ENCODE data around the gene CSF2RB. TPM values are rescaled to one million over a fixed set of nuclear protein-coding genes. Genes with fewer than 3 reads are reported as not detected.

Gene CSF2RB
- total and polyA plus RNA-seq, 2 donors (not counting 3 experiments of a cell fraction or from before 2014, with no cell fraction given): 20.6 to 68.2 TPM

DNA sequence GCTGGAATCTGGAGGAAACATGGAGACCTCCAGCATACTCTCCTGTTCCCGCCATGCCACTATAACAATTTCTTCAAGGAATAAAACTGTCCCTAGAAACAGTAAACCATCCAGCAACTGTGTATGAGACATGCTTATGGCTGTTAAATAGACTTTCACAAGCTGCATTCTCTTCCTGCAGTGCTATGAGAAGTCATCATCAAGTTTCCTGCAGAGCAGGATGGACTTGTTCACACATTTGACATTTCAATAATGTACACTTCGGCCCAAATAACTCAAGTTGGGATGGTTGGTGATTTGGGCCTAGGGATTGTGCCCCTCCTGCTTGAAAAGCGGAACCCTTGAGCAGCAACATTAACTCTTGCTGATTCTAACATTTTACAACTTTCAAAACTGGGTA is 20.2 kb upstream of the CSF2RB start:
- ChIA-PET CTCF (interaction anchor here (1.2 to 1.7 kb wide), 3 partner anchors 9 to 60 kb away, joined by 3 to 4 read pairs (median 4); no protein-coding TSS in a partner anchor), POLR2A (no interaction called here)
- H3K9me1 ChIP-seq (replicated peaks; ENCODE audit: control insufficient read depth, extremely low read depth, insufficient read depth, low read length): no peaks in the 10 kb centered on the region
- H3K36me3 ChIP-seq (ENCODE audit: control insufficient read depth in 2 of 2, extremely low read depth in 1 of 2, insufficient read depth in 2 of 2, low read length in 2 of 2): no peaks in the 10 kb centered on the region
- no peaks in the 10 kb centered on the region for H4K20me1 ChIP-seq (replicated peaks; ENCODE audit: control insufficient read depth, extremely low read depth, insufficient read depth, low read length)
- no peak overlapping the region for H3K4me2 ChIP-seq (ENCODE audit: insufficient read depth, low read length)
- dilution Hi-C loops (cut with MboI; ENCODE audit: extremely low pct_ligation_motif_present, low sequenced_read_pairs) (no loop called here), intact Hi-C loops (cut with micrococcal nuclease) (no loop called here)
- H3K4me1 ChIP-seq (ENCODE audit: control insufficient read depth, extremely low read depth, insufficient read depth, low read length): peaks cover 8% of the 10 kb centered on the region
- BruUV-seq (replicated peaks): no TSS peak
- no peak overlapping the region for H3K27ac ChIP-seq (ENCODE audit: insufficient read depth, low read depth, low read length)
- FAIRE-seq (peak; percentile 24), DNase-seq (ENCODE audit: low read depth, low spot score) (no peak)
- H2AFZ ChIP-seq (ENCODE audit: low read depth, low read length): no peak overlapping the region
- TF ChIP-seq, protein P1, sequence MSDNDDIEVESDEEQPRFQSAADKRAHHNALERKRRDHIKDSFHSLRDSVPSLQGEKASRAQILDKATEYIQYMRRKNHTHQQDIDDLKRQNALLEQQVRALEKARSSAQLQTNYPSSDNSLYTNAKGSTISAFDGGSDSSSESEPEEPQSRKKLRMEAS (IDR thresholded peaks at IDR 0.05; ENCODE audit: insufficient read depth, insufficient read length): no peak
- TF ChIP-seq JUN (IDR thresholded peaks at IDR 0.05; ENCODE audit: borderline replicate concordance, insufficient read depth, insufficient read length, low read depth) (no peak), POLR2AphosphoS5 (IDR thresholded peaks at IDR 0.05; ENCODE audit: insufficient read depth, low read depth, low read length) (no peak)
- H3K9ac ChIP-seq (replicated peaks; ENCODE audit: extremely low read depth, insufficient read depth, low read length): no peak overlapping the region
- H3K9me3 ChIP-seq (replicated peaks; ENCODE audit: control insufficient read depth, insufficient read depth, low read length): no peaks in the 10 kb centered on the region
- no peak overlapping the region for H3K4me3 ChIP-seq (replicated peaks in 1 of 3; ENCODE audit: insufficient read depth in 1 of 3, low read depth in 1 of 3, low read length in 3 of 3)
- no peaks in the 10 kb centered on the region for H3K79me2 ChIP-seq (ENCODE audit: control insufficient read depth, insufficient read depth, low read length)
- peaks cover 0 to 4% of the 10 kb centered on the region in 2 experiments for H3K27me3 ChIP-seq (ENCODE audit: control insufficient read depth in 2 of 2, insufficient read depth in 2 of 2, low read length in 2 of 2)

DNA sequence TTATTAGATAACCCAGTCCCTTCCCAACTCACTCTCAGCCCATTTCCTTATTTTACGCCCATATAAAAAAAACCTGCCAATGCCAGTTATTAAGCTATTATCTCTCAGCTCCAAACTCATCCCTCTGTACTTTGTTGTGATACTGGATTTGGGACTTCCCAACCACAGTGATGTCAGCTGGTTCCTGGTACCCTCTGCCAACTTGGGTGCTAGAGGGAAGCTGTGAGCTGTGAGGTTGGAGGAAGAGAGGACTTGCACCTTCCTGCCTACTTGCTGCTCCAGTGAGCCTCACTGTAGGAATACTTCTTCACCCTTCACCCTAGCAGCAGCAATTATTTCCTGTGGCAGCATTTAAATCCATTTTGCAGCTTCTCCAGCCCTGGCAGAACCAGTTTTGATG is 19.2 kb upstream of the CSF2RB start:
- Histone ChIP-seq H2AFZ (ENCODE audit: low read depth, low read length) (no peak overlapping the region), H3K9me3 (replicated peaks; ENCODE audit: control insufficient read depth, insufficient read depth, low read length) (no peaks in the 10 kb centered on the region), H3K9me1 (replicated peaks; ENCODE audit: control insufficient read depth, extremely low read depth, insufficient read depth, low read length) (no peaks in the 10 kb centered on the region), H4K20me1 (replicated peaks; ENCODE audit: control insufficient read depth, extremely low read depth, insufficient read depth, low read length) (no peaks in the 10 kb centered on the region), H3K4me3 (replicated peaks in 1 of 3; ENCODE audit: insufficient read depth in 1 of 3, low read depth in 1 of 3, low read length in 3 of 3) (no peak overlapping the region), H3K9ac (replicated peaks; ENCODE audit: extremely low read depth, insufficient read depth, low read length) (no peak overlapping the region), H3K4me1 (ENCODE audit: control insufficient read depth, extremely low read depth, insufficient read depth, low read length) (peaks cover 6% of the 10 kb centered on the region), H3K27me3 (ENCODE audit: control insufficient read depth in 2 of 2, insufficient read depth in 2 of 2, low read length in 2 of 2) (peaks cover 3 to 4% of the 10 kb centered on the region in 2 experiments), H3K79me2 (ENCODE audit: control insufficient read depth, insufficient read depth, low read length) (no peaks in the 10 kb centered on the region), H3K27ac (ENCODE audit: insufficient read depth, low read depth, low read length) (no peak overlapping the region), H3K4me2 (ENCODE audit: insufficient read depth, low read length) (no peak overlapping the region), H3K36me3 (ENCODE audit: control insufficient read depth in 2 of 2, extremely low read depth in 1 of 2, insufficient read depth in 2 of 2, low read length in 2 of 2) (no peaks in the 10 kb centered on the region)
- no peak for DNase-seq (ENCODE audit: low read depth, low spot score)
- FAIRE-seq: no peak
- intact Hi-C loops (cut with micrococcal nuclease) (no loop called here), dilution Hi-C loops (cut with MboI; ENCODE audit: extremely low pct_ligation_motif_present, low sequenced_read_pairs) (no loop called here)
- POLR2A ChIA-PET: no interaction called here
- no TSS peak for BruUV-seq (replicated peaks)
- CTCF ChIA-PET: interaction anchor here (1.2 kb wide), 1 partner anchor 38 kb away, joined by 4 read pairs; no protein-coding TSS in a partner anchor
- TF ChIP-seq POLR2A (IDR thresholded peaks at IDR 0.05; ENCODE audit: low read depth, low read length): no peak
- TF ChIP-seq GATA2 (IDR thresholded peaks at IDR 0.05; ENCODE audit: insufficient read depth, insufficient read length, low read depth, low read length): no peak
- no peak for TF ChIP-seq MYC (IDR thresholded peaks at IDR 0.05; ENCODE audit: low read depth, low read length)
- TF ChIP-seq JUN (IDR thresholded peaks at IDR 0.05; ENCODE audit: borderline replicate concordance, insufficient read depth, insufficient read length, low read depth): no peak
- no peak for TF ChIP-seq FOS (IDR thresholded peaks at IDR 0.05; ENCODE audit: borderline replicate concordance, insufficient read depth, low read length)
- TF ChIP-seq, protein P2, sequence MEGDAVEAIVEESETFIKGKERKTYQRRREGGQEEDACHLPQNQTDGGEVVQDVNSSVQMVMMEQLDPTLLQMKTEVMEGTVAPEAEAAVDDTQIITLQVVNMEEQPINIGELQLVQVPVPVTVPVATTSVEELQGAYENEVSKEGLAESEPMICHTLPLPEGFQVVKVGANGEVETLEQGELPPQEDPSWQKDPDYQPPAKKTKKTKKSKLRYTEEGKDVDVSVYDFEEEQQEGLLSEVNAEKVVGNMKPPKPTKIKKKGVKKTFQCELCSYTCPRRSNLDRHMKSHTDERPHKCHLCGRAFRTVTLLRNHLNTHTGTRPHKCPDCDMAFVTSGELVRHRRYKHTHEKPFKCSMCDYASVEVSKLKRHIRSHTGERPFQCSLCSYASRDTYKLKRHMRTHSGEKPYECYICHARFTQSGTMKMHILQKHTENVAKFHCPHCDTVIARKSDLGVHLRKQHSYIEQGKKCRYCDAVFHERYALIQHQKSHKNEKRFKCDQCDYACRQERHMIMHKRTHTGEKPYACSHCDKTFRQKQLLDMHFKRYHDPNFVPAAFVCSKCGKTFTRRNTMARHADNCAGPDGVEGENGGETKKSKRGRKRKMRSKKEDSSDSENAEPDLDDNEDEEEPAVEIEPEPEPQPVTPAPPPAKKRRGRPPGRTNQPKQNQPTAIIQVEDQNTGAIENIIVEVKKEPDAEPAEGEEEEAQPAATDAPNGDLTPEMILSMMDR (IDR thresholded peaks at IDR 0.05; ENCODE audit: extremely low read depth in 1 of 2, insufficient read depth in 1 of 2, low read depth in 1 of 2, low read length in 2 of 2): no peak
- TF ChIP-seq, protein P1 (IDR thresholded peaks at IDR 0.05; ENCODE audit: insufficient read depth, insufficient read length): no peak
- TF ChIP-seq EZH2 (IDR thresholded peaks at IDR 0.05; ENCODE audit: borderline replicate concordance, low read depth, low read length, severe bottlenecking): no peak
- TF ChIP-seq POLR2AphosphoS5 (IDR thresholded peaks at IDR 0.05; ENCODE audit: insufficient read depth, low read depth, low read length): no peak
